ENCODE measurements around the gene MFN2. TPM values are rescaled to one million over a fixed set of nuclear protein-coding genes. Genes with fewer than 3 reads are reported as not detected.

MFN2 gene
- total and polyA plus RNA-seq, 8 donors: 31.2 to 68.0 (median 48.7) TPM

- Histone ChIP-seq H3K27me3 (peaks cover 4 to 47% (median 26%) of the 10 kb centered on the region in 3 donors), H3K9me3 (peaks cover 0 to 5% (median 0%) of the 10 kb centered on the region in 4 donors), H3K4me1 (peaks cover 7 to 12% (median 10%) of the 10 kb centered on the region in 4 donors), H3K36me3 (no peaks in the 10 kb centered on the region), H3K4me3 (no peak overlapping the region), H3K27ac (no peak overlapping the region)
- intact Hi-C loops (cut with DNase I; ENCODE audit: low total_unique reads): no loop called here
- TF ChIP-seq EP300 (IDR thresholded peaks at IDR 0.05): no peak
- no peak for TF ChIP-seq CTCF (IDR thresholded peaks at IDR 0.05)
- no peak for TF ChIP-seq POLR2AphosphoS5 (IDR thresholded peaks at IDR 0.05)
- no peak for TF ChIP-seq POLR2A (IDR thresholded peaks at IDR 0.05)
- 54 to 77% (median 61%) methylated on average over 6 to 7 of the region's 7 CpGs for WGBS, 5 donors
- DNase-seq: no peak
Measured at GRCh38 chr1:12059722-12060464, 79.6 kb downstream of the MFN2 start.

- H3K9me3 ChIP-seq: peaks cover 0 to 5% (median 0%) of the 10 kb centered on the region in 4 donors
- TF ChIP-seq CTCF (IDR thresholded peaks at IDR 0.05) (no peak), POLR2AphosphoS5 (IDR thresholded peaks at IDR 0.05) (no peak), POLR2A (IDR thresholded peaks at IDR 0.05) (no peak), EP300 (IDR thresholded peaks at IDR 0.05) (no peak)
- no peaks in the 10 kb centered on the region for H3K36me3 ChIP-seq
- H3K27ac ChIP-seq: no peak overlapping the region
- peaks cover 7 to 12% (median 10%) of the 10 kb centered on the region in 4 donors for H3K4me1 ChIP-seq
- DNase-seq: no peak
- intact Hi-C loops (cut with DNase I; ENCODE audit: low total_unique reads): no loop called here
- 90 to 97% (median 95%) methylated on average over 3 of the region's 3 CpGs for WGBS, 5 donors
- peaks cover 4 to 53% (median 32%) of the 10 kb centered on the region in 3 donors for H3K27me3 ChIP-seq
- H3K4me3 ChIP-seq: no peak overlapping the region
Measured at GRCh38 chr1:12060500-12060899, 80.3 kb downstream of the MFN2 start.

Small RNAs within 50 kb of the gene (small RNA-seq; reads per million reads assigned to genes)
- gene AL096840.1 (0 reads per million in 4 donors), gene MIR6729 (0 to 0.31 (median 0) reads per million in 4 donors), gene RF00019 (0 reads per million in 4 donors), gene RN7SL649P (0 reads per million in 4 donors)

Other genes starting within 250 kb of the MFN2 start
- 10 to 100 TPM in 4 of 5 donors, 1 to 10 TPM in 1; 4.1 to 76.3 (median 21.6) TPM for gene AGTRAP, start 244.3 kb upstream of the MFN2 start, total RNA-seq
- gene AGTRAP, start 244.3 kb upstream of the MFN2 start, polyA plus RNA-seq: 10 to 100 TPM; 27.8 to 60.3 (median 32.6) TPM
- 1 to 10 TPM in 1 of 5 donors, not detected in 4; 1.6 TPM for gene C1orf167, start 218.3 kb upstream of the MFN2 start, total RNA-seq
- gene C1orf167, start 218.3 kb upstream of the MFN2 start, polyA plus RNA-seq: 1 to 10 TPM in 2 of 3 donors, not detected in 1; 2.0 to 4.7 TPM
- 100 to 1,000 TPM in 2 of 5 donors, 10 to 100 TPM in 3; 42.0 to 171 (median 75.6) TPM for gene MTHFR, start 174.5 kb upstream of the MFN2 start, total RNA-seq
- 1 to 10 TPM; 5.3 to 8.9 (median 5.5) TPM for gene MTHFR, start 174.5 kb upstream of the MFN2 start, polyA plus RNA-seq
- 10 to 100 TPM in 4 of 5 donors, 1 to 10 TPM in 1; 4.9 to 49.6 (median 14.6) TPM for gene CLCN6, start 174.3 kb upstream of the MFN2 start, total RNA-seq
- gene CLCN6, start 174.3 kb upstream of the MFN2 start, polyA plus RNA-seq: 1 to 10 TPM; 4.1 to 6.2 (median 4.1) TPM
- 1 to 10 TPM in 2 of 5 donors, not detected in 3; 4.2 to 7.2 TPM for gene NPPA, start 132.7 kb upstream of the MFN2 start, total RNA-seq
- 1 to 10 TPM in 2 of 3 donors, under 1 TPM in 1; 0.48 to 2.7 (median 2.0) TPM for gene NPPA, start 132.7 kb upstream of the MFN2 start, polyA plus RNA-seq
- gene NPPB, start 121.5 kb upstream of the MFN2 start, total RNA-seq: 1 to 10 TPM in 1 of 5 donors, not detected in 4; 1.6 TPM
- 10 to 100 TPM in 1 of 3 donors, 1 to 10 TPM in 2; 1.0 to 12.8 (median 3.9) TPM for gene NPPB, start 121.5 kb upstream of the MFN2 start, polyA plus RNA-seq
- gene KIAA2013, start 54.0 kb upstream of the MFN2 start, total RNA-seq: 100 to 1,000 TPM in 2 of 5 donors, 10 to 100 TPM in 3; 21.0 to 525 (median 70.0) TPM
- gene KIAA2013, start 54.0 kb upstream of the MFN2 start, polyA plus RNA-seq: 10 to 100 TPM; 14.4 to 28.9 (median 15.5) TPM
- gene PLOD1, start 45.7 kb upstream of the MFN2 start, total RNA-seq: 10 to 100 TPM in 4 of 5 donors, 1 to 10 TPM in 1; 8.2 to 56.2 (median 39.4) TPM
- gene PLOD1, start 45.7 kb upstream of the MFN2 start, polyA plus RNA-seq: 10 to 100 TPM in 2 of 3 donors, 1 to 10 TPM in 1; 9.8 to 39.5 (median 31.1) TPM
- 100 to 1,000 TPM in 1 of 5 donors, 10 to 100 TPM in 3, 1 to 10 TPM in 1; 1.8 to 107 (median 13.2) TPM for gene MIIP, start 39.1 kb downstream of the MFN2 start, total RNA-seq
- 10 to 100 TPM; 22.1 to 32.7 (median 25.7) TPM for gene MIIP, start 39.1 kb downstream of the MFN2 start, polyA plus RNA-seq
- gene TNFRSF8, start 82.9 kb downstream of the MFN2 start, total RNA-seq: under 1 TPM in 3 of 5 donors, not detected in 2; 0.18 to 0.58 (median 0.45) TPM
- 1 to 10 TPM; 1.2 to 2.1 (median 1.5) TPM for gene TNFRSF8, start 82.9 kb downstream of the MFN2 start, polyA plus RNA-seq
- gene TNFRSF1B, start 186.5 kb downstream of the MFN2 start, total RNA-seq: 10 to 100 TPM in 4 of 5 donors, 1 to 10 TPM in 1; 7.1 to 24.3 (median 14.9) TPM
- gene TNFRSF1B, start 186.5 kb downstream of the MFN2 start, polyA plus RNA-seq: 1 to 10 TPM; 5.4 to 8.4 (median 7.8) TPM
- gene VPS13D, start 249.6 kb downstream of the MFN2 start, total RNA-seq: 100 to 1,000 TPM in 1 of 5 donors, 10 to 100 TPM in 4; 57.1 to 106 (median 76.5) TPM
- 10 to 100 TPM in 1 of 3 donors, 1 to 10 TPM in 2; 6.7 to 17.3 (median 9.0) TPM for gene VPS13D, start 249.6 kb downstream of the MFN2 start, polyA plus RNA-seq